Measurements from ENCODE around the gene NTRK3.

Gene NTRK3

DNA sequence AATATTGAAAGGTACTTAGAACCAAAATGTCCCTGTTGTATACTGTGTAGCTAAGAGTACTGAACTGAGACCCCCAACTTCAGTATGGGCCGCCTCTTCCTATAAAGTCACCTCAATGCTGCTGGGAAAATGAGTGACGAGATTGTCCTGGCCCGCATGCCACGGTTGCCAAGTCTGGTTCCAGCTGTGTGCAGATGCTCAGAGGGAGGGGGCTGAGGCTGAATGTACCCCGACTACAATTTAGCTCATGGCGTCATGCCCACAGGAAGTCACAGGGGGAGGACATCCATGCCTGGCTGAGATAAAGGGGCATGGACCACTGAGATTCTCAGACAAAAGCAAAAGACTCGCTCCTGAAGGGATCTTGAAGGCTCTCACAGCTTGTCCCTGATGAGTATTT is 271.1 kb downstream of the NTRK3 start:
- DNase-seq (ENCODE audit: low read depth in 2 of 2): no peak

DNA sequence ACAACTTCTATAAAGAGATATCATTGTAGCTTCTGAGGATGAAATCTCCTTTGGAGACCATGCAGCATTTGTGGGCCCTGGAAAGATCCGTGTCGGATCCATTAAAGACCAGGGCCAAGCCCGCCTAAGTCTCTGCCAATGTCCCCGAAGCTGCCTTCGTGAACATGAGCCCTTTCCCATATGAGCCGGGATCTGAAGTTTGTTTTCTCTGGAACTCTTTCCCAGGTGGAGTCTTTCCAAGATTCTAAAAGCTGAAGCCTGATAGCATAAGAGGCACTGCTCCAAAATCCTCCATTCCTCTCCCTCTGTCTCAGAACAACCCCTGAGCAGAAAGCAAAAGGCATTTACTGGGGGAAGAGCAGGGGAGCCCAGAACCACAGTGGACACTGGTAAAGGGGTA is 274.6 kb downstream of the NTRK3 start:
- DNase-seq (ENCODE audit: low read depth in 2 of 2): no peak

- no peak for DNase-seq (ENCODE audit: low read depth in 2 of 2)
Measured at GRCh38 chr15:87977907-87978306, 278.6 kb downstream of the NTRK3 start.

DNA sequence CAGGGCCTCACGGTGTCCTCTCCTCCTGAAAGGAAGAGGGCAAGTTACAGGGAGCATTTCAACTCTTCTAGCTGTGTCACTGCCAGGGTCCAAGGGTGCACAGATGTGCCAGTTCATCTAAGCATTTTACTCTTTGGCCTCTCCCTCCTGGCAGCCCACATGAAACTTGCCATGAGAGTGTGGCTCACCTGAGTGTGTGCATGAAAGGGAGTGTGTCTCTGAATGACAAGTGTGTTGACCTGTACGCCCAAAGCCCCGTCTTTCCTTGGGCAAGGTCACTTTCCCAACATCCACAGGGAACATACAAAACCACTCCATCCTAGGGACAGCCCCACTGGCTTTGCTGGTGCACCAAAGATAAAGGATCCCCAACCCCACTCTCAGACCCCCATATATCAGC is 280.0 kb downstream of the NTRK3 start:
- no peak for DNase-seq (ENCODE audit: low read depth in 2 of 2)

GRCh38 chr15:87973501-87974215 is 282.9 kb downstream of the NTRK3 start:
- no peak for DNase-seq (ENCODE audit: low read depth in 2 of 2)

GRCh38 chr15:87971076-87971475 is 285.5 kb downstream of the NTRK3 start:
- no peak for DNase-seq (ENCODE audit: low read depth in 2 of 2)

DNA sequence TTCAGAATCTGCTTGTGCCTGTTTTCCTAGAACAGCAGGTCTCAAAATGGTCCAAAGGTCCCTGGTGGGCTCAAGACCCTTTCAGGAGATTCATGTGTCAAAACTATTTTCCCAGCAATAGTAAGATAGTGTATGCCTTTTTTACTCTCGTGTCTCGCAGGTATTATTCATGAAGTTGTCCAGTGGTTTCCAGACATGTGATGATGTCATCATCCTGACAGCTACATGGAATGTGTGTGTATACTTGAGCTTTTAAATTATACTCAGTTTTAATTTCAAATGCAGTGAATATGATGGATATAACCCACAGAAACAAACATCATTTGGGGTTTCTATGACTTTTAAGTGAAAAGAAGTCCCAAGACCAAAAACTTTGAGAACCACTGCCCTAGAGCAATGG is 288.6 kb downstream of the NTRK3 start:
- no peak for DNase-seq (ENCODE audit: low read depth in 2 of 2)

- no peak for DNase-seq (ENCODE audit: low read depth in 2 of 2)
Measured at GRCh38 chr15:87965304-87965703, 291.2 kb downstream of the NTRK3 start.

- DNase-seq (ENCODE audit: low read depth in 2 of 2): no peak
Measured at GRCh38 chr15:87962428-87962827, 294.1 kb downstream of the NTRK3 start.

DNA sequence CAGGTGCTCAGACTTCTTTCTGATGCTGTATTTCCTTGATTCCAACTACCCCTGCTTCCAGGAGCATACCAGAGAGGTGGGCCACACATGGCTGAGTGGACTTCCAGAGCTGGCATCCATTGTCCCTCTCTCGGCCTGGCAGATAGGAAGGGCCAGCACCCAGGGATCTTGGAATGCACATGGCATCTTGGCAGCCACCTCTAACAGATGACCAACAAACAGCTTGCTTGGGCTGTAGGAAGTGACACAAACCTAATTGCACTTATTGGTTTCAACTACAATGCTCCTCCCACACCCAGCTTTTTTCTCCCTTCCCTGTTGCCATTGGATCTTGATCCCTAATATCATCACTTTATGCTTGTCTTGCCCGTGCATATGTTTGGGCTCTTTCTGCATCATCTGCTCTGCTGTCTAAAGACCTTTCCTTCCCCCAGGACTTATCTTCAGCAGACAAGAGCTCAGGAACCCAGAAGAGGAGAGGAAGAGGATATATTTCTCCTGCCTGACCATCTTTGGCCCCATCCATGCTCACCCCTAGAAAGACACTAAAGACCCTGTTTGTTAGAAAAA is 294.6 kb downstream of the NTRK3 start:
- DNase-seq (ENCODE audit: low read depth in 2 of 2): no peak

DNA sequence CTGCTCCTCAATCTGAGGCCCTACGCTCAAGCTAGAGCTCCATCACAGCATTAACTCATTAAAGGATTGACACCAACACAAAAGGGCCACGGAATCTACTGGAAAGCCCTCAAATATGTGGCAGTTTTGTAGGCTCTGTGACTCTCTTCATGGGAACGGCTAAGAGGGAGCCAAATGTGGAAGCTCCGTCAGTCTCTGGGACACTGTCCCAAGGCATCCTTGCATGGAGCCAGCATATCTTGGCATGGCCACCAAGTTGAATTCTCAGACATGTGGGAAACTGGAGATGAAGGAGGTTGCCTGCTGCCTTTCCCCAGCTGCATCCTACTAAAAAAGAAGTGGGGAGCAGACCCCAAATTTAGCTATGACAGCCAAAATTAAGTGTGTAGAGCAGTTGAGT is 296.9 kb downstream of the NTRK3 start:
- no peak for DNase-seq (ENCODE audit: low read depth in 2 of 2)

DNA sequence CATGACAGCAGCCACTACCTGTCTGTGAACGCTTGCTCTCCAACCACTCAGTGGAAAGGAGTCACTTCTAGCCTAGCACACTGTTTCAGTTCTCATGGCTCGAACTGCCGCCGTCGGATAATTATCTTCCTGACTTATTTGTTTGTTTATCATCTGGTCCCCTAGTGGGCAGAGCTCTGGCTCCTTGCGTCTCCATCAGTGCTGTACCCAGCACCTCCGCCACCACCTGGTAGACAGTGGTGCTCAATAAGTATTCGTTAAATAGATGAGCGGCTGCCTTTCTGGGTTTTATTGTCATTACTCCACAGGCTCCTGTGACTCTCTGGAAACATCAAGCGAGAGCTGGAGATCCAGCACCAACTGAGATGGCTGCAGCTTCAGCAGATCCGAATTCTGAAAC is 297.5 kb downstream of the NTRK3 start:
- no peak for DNase-seq (ENCODE audit: low read depth in 2 of 2)

GRCh38 chr15:87955284-87955909 is 301.1 kb downstream of the NTRK3 start:
- no peak for DNase-seq (ENCODE audit: low read depth in 2 of 2)

DNA sequence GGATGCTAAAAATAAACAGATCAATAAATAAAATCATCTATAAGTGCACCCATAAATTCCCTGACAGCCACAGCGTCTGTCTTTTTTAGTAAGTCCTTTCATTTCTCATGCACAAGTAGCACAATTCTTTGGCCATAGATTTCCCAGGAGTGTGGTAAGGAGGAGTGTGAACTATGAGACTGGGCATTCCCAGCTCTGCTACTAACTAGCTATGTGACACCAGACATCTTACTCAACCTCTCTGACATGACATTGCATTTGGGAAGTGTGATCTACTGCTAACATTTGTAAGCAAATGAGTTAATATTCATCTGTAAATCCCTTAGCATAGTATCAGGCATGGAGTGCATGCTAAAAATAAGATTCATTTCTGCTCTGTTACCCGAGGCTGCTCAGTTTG is 301.7 kb downstream of the NTRK3 start:
- DNase-seq (ENCODE audit: low read depth in 2 of 2): peak; percentile 25 to 37

GRCh38 chr15:87952736-87953287 is 303.7 kb downstream of the NTRK3 start:
- DNase-seq (ENCODE audit: low read depth in 2 of 2): no peak

- no peak for DNase-seq (ENCODE audit: low read depth in 2 of 2)
Measured at GRCh38 chr15:87949575-87950223, 306.8 kb downstream of the NTRK3 start.

DNA sequence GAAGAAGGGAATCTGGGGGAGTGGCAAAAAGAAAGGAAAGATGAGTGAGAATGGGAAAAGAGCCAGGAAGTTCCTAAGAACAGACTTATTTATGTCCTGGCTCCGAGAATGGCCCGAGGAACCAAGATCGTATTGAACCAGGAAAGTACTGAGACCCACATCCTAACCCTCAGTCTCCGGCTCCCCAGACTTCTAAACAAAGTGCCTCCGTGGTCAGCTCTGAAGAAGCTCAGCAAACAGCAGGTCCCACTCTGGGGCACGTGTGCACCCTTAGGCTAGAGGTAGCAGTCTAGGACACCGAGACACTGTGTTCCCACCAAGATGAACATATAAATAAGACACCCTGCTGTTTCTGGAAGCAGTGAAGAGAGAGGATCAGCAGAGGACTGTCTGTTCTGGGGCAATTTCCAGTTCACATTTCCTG is 307.4 kb downstream of the NTRK3 start:
- DNase-seq (ENCODE audit: low read depth in 2 of 2): no peak

- no peak for DNase-seq (ENCODE audit: low read depth in 2 of 2)
Measured at GRCh38 chr15:87947560-87947959, 309.0 kb downstream of the NTRK3 start.

DNA sequence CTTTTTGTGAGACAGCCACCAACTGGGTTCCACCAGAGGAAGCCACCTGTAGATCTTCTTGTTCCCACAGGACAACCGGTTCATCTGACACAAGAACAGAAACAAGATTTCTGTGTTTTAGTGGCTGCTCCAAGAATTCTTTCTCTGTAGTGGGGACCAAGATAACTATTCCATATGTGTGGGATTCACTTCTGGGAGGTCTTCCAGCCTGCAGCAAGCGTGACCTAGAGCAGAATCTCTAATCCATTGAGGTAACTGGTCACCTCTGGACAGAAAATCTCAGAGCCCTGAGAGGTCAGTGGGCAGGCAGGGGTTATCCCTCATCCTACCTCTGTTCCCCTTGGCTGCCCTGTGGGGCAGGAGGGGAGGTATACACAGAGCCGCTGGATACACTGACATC is 311.3 kb downstream of the NTRK3 start:
- DNase-seq (ENCODE audit: low read depth in 2 of 2): no peak

DNA sequence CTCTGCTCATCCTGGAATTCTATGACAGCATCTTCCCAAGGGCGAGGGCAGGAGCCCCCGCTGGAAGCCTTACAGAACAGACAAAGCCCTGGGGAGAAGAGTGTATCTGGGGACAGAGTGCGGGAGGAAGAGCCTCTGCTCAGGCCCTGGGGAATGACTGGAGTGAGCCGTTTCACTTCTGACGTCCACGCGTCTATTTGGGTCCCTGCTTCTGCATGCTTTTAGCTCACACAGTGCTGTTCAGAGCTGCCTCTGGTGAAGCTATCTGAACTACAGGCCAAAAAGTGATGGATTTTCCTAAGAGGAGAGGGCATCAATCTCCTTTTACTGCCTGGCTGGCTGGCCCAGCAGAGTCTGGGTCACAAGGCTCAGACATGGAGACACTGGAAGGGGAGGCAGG is 311.8 kb downstream of the NTRK3 start:
- no peak for DNase-seq (ENCODE audit: low read depth in 2 of 2)

GRCh38 chr15:87944050-87944449 is 312.5 kb downstream of the NTRK3 start:
- peak; percentile 69 to 77 for DNase-seq (ENCODE audit: low read depth in 2 of 2)

- DNase-seq (ENCODE audit: low read depth in 2 of 2): no peak
Measured at GRCh38 chr15:87943626-87944025, 312.9 kb downstream of the NTRK3 start.

DNA sequence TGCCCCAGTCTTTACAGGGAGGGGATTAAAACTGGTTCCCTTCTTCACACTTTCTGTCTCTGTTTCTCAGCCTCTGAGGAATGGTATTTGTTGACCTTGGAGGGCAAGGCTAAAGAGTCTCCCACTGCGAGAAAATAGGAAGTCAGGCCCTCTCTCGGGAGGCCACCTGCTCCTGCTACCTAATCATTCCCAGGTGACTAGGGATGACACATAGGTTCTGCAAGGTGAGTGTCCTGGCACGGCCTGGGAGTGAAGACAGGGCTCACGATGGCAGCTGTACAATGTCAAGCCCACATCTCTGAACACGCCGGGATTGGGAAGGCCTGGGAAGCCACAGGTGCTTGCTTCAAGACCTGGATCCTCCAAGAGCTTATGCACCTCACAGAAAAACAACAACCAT is 314.2 kb downstream of the NTRK3 start:
- no peak for DNase-seq (ENCODE audit: low read depth in 2 of 2)
